DND-41 (cell line): ENCODE measurements around the gene TTC12.

ENCODE experiments used
- EZH2 ChIP-seq: IDR thresholded peaks from 3 replicates; pipeline ENCODE4 v1.6.1; 2012; ENCODE audit warnings: borderline replicate concordance, low read depth, mild to moderate bottlenecking, moderate library complexity, low read length, inconsistent platforms; ENCODE audit not compliant: severe bottlenecking
- TF ChIP-seq, protein P1 (sequence below): IDR thresholded peaks from 2 replicates; pipeline ENCODE4 v1.5.1; 2012; ENCODE audit warnings: borderline replicate concordance, low read length, moderate library complexity, mild to moderate bottlenecking; ENCODE audit not compliant: poor library complexity, severe bottlenecking; ENCODE audit errors: extremely low read depth

DNA sequence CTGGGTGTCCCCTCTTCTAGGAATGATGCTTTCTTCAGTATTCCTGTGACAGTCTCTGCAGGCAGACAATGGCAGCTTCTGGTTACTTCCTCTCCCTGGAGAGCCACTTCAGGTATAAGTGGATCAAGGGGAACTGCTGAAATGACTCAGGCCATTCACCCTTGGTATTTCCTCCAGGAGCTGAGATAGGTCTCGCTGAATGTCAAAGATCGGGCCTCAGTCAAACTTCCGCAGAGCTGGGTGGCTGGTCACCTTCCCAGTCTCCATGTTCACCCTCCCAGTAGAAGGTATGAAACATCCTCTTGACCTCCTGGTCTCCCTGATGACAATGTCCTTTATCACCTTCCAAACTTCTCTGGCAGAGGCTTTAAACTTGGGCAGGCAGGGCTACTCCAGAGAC is 71.4 kb downstream of the TTC12 start:
- TF ChIP-seq, protein P1, sequence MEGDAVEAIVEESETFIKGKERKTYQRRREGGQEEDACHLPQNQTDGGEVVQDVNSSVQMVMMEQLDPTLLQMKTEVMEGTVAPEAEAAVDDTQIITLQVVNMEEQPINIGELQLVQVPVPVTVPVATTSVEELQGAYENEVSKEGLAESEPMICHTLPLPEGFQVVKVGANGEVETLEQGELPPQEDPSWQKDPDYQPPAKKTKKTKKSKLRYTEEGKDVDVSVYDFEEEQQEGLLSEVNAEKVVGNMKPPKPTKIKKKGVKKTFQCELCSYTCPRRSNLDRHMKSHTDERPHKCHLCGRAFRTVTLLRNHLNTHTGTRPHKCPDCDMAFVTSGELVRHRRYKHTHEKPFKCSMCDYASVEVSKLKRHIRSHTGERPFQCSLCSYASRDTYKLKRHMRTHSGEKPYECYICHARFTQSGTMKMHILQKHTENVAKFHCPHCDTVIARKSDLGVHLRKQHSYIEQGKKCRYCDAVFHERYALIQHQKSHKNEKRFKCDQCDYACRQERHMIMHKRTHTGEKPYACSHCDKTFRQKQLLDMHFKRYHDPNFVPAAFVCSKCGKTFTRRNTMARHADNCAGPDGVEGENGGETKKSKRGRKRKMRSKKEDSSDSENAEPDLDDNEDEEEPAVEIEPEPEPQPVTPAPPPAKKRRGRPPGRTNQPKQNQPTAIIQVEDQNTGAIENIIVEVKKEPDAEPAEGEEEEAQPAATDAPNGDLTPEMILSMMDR, result no peak
- no peak for TF ChIP-seq EZH2
